ES-I3 (cell line): ENCODE results near the gene STK40.

Source experiments
- H3K36me3 ChIP-seq: 2 replicates; pipeline ENCODE4 v1.6.1; 2013; ENCODE audit warnings: mild to moderate bottlenecking, low read length, control low read depth, moderate library complexity; ENCODE audit not compliant: insufficient read depth
- H3K4me1 ChIP-seq: 2 replicates; pipeline ENCODE4 v1.6.1; 2013; ENCODE audit warnings: mild to moderate bottlenecking, control low read depth, low read length; ENCODE audit not compliant: insufficient read depth
- H3K9ac ChIP-seq: 2 replicates; pipeline ENCODE4 v1.6.1; 2013; ENCODE audit warnings: low read depth, mild to moderate bottlenecking, low read length, moderate library complexity
- H3K9me3 ChIP-seq: 2 replicates; pipeline ENCODE4 v1.6.1; 2013; ENCODE audit warnings: mild to moderate bottlenecking, low read length, moderate library complexity; ENCODE audit not compliant: control insufficient read depth, insufficient read depth

STK40 gene

GRCh38 chr1:36385410-36386264 is at the start of gene STK40:
TSS of gene STK40 (minus strand) at chr1:36385924. CDS start at chr1:36361332, 24,592 bp downstream.
- peaks cover 18% of the 10 kb centered on the region for H3K4me1 ChIP-seq
- no peaks in the 10 kb centered on the region for H3K9me3 ChIP-seq
- peaks cover 2% of the 10 kb centered on the region; the same call in 1 of the 2 replicates for H3K36me3 ChIP-seq
- H3K9ac ChIP-seq, result peak within 1 kb of the TSS; percentile 91

DNA sequence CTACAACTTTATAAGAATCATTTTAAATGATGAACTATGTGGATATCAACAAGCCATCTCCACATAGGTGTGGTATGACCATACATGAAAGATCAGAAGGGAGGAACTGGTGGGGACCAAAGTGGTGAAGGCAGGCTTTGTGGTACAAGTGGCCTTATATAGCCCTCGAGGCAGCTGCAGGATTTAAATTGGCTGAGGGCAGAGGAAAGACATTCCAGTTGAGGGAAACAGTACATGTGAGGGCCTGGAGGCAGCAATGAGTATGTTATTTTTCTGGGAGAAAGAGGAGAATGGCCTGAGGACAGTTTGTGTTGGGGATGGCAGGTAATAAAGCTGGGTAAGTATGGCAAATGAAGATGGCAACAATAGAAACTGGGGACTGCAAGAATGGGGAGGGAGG is 47.4 kb upstream of the STK40 start:
- no peak overlapping the region for H3K9ac ChIP-seq
- no peaks in the 10 kb centered on the region for H3K4me1 ChIP-seq
- H3K9me3 ChIP-seq, result no peaks in the 10 kb centered on the region
- no peaks in the 10 kb centered on the region for H3K36me3 ChIP-seq

DNA sequence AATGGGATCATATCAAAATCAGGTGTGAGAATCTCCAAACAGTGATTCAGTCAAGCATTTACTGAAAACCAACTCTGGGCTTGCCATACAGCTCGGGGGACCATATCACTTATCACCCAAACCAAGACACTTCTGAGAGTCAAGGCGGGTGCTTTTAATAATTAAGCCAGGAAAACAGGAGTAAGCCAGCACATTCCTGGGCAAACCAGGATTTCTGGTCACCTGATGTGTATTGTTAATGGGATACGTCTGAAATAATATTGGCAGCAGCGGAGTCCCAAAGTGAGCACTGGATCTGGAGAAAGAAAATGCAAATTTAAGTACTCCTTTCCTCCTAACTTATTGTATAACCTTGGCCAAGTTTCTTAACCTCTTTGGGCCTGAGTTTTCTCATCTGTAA is 46.9 kb upstream of the STK40 start:
- H3K36me3 ChIP-seq, result no peaks in the 10 kb centered on the region
- H3K9ac ChIP-seq, result no peak overlapping the region
- H3K9me3 ChIP-seq, result no peaks in the 10 kb centered on the region
- no peaks in the 10 kb centered on the region for H3K4me1 ChIP-seq

GRCh38 chr1:36425791-36426190 is 40.1 kb upstream of the STK40 start:
- no peaks in the 10 kb centered on the region for H3K4me1 ChIP-seq
- no peaks in the 10 kb centered on the region for H3K36me3 ChIP-seq

GRCh38 chr1:36421649-36422048 is 35.9 kb upstream of the STK40 start:
- H3K9me3 ChIP-seq, result no peaks in the 10 kb centered on the region
- H3K4me1 ChIP-seq, result peaks cover 4% of the 10 kb centered on the region; the same call in 1 of the 2 replicates
- H3K9ac ChIP-seq, result no peak overlapping the region
- no peaks in the 10 kb centered on the region for H3K36me3 ChIP-seq

More at GRCh38 chr1:36425791-36426190, 40.1 kb upstream of the STK40 start:
- no peak overlapping the region for H3K9ac ChIP-seq
- H3K9me3 ChIP-seq, result no peaks in the 10 kb centered on the region

- H3K4me1 ChIP-seq, result peaks cover 4% of the 10 kb centered on the region; the same call in 1 of the 2 replicates
- no peaks in the 10 kb centered on the region for H3K9me3 ChIP-seq
- H3K36me3 ChIP-seq, result no peaks in the 10 kb centered on the region
- no peak overlapping the region for H3K9ac ChIP-seq
Measured at GRCh38 chr1:36420836-36421317, 35.2 kb upstream of the STK40 start.

DNA sequence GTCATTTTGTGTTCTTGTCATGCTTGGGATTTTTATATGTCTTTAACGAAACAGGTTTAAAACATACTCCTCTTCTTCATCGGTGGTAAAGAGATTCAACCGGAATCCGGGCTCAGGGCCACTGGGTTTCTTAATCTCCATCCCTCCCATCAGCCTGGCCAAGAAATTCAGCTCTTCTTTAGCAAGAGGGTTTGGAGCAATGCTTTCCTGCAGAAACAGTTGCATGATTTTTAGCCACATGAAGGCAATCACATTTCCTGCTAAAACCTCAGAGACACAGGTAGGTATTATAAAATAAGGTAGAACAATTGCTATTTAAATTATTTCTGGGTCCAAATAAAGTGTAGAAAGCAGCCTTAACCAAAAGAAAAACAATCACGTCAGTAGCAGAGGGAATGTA is 34.7 kb upstream of the STK40 start:
- Histone ChIP-seq H3K9ac (no peak overlapping the region), H3K4me1 (peaks cover 4% of the 10 kb centered on the region; the same call in 1 of the 2 replicates), H3K36me3 (no peaks in the 10 kb centered on the region), H3K9me3 (no peaks in the 10 kb centered on the region)

DNA sequence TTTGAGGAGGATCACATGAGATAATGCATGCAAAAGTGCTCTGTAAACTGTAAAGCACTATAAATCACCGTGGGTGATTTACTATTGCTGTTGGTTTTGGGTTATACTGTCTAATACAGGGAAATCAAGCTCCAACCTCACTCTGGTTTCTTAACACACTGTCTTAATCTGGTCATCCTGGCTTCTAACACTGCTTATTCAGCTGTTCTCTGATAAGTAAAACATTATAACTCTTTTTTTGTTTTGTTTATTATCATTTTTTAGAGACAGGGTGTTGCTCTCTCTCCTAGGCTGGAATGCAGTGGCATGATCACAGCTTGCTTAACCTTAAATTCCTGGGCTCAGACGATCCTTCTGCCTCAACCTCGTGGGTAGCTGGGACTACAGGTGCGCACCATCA is 33.8 kb upstream of the STK40 start:
- Histone ChIP-seq H3K4me1 (peaks cover 4% of the 10 kb centered on the region; the same call in 1 of the 2 replicates), H3K9me3 (no peaks in the 10 kb centered on the region), H3K36me3 (no peaks in the 10 kb centered on the region), H3K9ac (no peak overlapping the region)

DNA sequence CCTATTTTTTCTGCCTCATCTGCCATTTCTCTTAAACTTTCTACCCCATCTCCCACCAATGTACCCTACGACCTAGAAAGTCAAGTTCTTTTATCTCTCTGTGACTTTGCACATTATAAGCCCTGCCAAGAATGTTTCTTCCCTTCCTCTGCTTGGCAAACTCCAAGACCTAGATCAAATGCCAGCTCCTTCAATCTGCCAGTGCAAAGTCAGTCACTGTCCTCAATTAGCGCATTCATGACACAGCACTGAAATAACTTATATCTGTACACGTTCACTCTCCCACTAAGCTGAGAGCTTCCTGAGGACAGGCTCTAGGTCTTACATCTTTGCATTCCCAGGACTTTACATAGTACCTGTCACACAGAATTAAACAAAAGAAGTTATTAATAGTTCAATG is 33.4 kb upstream of the STK40 start:
- Histone ChIP-seq H3K9ac (no peak overlapping the region), H3K4me1 (peaks cover 4% of the 10 kb centered on the region; the same call in 1 of the 2 replicates), H3K36me3 (no peaks in the 10 kb centered on the region), H3K9me3 (no peaks in the 10 kb centered on the region)

GRCh38 chr1:36417931-36418330 is 32.2 kb upstream of the STK40 start:
- Histone ChIP-seq H3K36me3 (no peaks in the 10 kb centered on the region), H3K9me3 (no peaks in the 10 kb centered on the region), H3K4me1 (peaks cover 4% of the 10 kb centered on the region; the same call in 1 of the 2 replicates), H3K9ac (no peak overlapping the region)

DNA sequence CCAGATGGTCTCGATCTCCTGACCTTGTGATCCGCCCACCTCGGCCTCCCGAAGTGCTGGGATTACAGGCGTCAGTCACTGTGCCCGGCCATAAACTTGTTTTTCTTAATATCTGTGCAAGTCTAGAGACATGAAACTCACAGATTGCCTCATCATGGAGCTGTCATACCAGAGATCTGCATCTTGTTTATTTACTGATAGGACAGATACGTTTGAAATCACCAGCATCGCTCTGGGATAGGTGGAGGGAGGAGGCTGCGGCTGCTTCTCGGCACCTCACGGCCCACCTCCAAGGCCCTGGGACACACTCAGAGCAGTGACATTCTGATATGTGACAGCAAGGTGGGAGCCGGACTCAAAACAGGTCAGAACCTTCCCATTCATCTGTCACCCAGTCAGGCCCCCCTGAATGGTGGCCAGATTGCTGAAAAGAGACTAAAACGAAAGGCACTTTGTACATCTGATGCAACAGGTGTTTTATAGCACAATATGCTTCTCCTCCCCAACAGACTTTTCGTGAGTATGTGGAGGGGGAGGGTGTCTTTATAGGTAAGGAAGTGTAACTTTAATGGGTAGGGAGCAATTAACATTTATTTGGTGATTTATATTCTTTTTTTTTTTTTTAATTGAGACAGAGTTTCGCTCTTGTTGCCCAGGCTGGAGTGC is 30.1 kb upstream of the STK40 start:
- Histone ChIP-seq H3K4me1 (peaks cover 9% of the 10 kb centered on the region; the same call in 1 of the 2 replicates), H3K36me3 (no peaks in the 10 kb centered on the region), H3K9me3 (no peaks in the 10 kb centered on the region), H3K9ac (no peak overlapping the region)

GRCh38 chr1:36414384-36414783 is 28.7 kb upstream of the STK40 start:
- H3K36me3 ChIP-seq, result no peaks in the 10 kb centered on the region
- H3K4me1 ChIP-seq, result 0 out of 2 replicates have a peak, but pooled peaks cover 5% of the 10 kb centered on the region
- H3K9ac ChIP-seq, result no peak overlapping the region
- no peaks in the 10 kb centered on the region for H3K9me3 ChIP-seq

DNA sequence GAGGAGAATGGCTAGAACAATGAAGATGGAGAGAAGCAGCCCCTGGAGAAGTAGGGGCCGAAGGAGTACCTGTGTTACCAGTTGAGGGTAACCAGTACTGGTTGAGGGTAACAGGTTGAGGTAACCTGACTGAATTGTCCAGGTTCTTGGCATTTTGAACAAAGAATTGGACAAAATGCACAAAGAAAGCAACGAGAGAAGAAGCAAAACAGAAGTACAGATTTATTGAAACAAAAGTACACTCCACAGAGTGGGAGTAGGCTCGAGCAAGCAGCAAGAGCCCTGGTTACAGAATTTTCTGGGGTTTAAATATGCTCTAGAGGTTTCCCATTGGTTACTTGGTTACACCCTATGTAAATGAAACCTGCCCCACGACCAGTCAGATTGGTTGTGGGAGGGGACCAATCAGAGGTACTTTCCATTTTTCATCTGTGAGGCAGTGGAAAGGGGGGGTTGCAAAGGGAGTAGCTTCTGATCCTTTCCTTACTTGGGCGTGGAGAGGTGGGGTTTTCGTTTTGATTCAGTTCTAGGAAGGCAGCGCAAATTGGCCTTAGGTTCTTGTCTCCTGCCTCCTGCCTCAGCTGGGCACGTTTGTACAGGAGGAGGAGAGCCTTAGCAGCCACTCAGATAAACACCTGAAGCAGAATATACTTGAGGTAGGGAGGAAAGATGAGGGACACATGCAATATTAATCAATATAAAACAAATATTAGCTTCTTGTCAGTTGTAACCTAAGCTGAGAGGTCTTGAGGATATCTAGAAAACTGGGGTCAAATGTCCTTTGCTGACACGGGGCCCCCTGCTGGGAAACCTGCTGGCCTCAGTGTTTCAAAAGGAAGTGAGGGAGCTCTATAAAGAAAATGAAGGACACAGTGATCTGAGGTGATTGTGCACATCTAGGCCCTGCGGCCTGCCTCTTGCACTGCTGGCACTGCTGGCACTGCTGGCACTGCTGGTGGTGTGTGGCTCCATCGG is 26.2 kb upstream of the STK40 start:
- Histone ChIP-seq H3K9ac (no peak overlapping the region; the same call in 1 of the 2 replicates), H3K9me3 (no peaks in the 10 kb centered on the region), H3K36me3 (no peaks in the 10 kb centered on the region), H3K4me1 (0 out of 2 replicates have a peak, but pooled peaks cover 5% of the 10 kb centered on the region)

- Histone ChIP-seq H3K36me3 (no peaks in the 10 kb centered on the region), H3K9ac (no peak overlapping the region), H3K9me3 (no peaks in the 10 kb centered on the region), H3K4me1 (0 out of 2 replicates have a peak, but pooled peaks cover 5% of the 10 kb centered on the region)
Measured at GRCh38 chr1:36408479-36408878, 22.8 kb upstream of the STK40 start.
